ENCODE measurements around the gene CANT1. TPM values are rescaled to one million over a fixed set of nuclear protein-coding genes. Genes with fewer than 3 reads are reported as not detected.

Gene CANT1
- total RNA-seq, 2 donors from 2014 or later: 20.9 to 40.1 TPM

DNA sequence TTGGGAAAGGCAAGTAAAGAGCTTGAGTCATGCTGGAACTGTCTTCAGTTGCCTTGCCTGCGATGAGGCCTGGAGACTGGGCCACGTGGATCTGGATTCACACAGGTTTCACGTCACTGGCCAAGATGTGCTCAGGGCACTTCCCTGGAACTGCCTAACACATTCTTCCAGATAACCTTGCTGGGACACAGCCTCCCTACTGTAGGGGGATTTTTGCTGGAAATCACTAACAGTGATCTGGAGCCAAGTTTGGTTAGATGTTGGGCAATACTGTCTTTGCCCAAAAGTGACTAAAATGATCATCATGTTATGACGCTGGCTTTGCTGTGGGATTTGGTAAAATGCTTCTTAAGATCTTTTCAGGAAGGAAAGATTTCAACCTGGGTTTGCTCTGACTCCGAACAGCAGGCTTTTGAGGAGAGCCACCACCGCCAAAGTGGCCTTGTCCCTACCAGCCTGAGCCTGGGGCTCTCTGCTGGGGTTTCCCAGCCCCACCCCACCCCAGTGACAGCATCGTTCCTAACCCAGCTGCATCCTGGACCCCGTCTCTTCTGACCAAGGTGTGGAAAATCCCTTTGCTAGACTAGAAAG lies 29.1 kb upstream of the CANT1 start:
- Histone ChIP-seq H3K9me3 (no peaks in the 10 kb centered on the region), H3K36me3 (peaks cover 15% of the 10 kb centered on the region), H3K4me1 (peaks cover 0 to 44% of the 10 kb centered on the region in 2 donors), H3K27ac (peak overlapping the region; percentile 48 to 62), H3K4me3 (no peak overlapping the region), H3K27me3 (no peaks in the 10 kb centered on the region)
- TF ChIP-seq, protein P1, sequence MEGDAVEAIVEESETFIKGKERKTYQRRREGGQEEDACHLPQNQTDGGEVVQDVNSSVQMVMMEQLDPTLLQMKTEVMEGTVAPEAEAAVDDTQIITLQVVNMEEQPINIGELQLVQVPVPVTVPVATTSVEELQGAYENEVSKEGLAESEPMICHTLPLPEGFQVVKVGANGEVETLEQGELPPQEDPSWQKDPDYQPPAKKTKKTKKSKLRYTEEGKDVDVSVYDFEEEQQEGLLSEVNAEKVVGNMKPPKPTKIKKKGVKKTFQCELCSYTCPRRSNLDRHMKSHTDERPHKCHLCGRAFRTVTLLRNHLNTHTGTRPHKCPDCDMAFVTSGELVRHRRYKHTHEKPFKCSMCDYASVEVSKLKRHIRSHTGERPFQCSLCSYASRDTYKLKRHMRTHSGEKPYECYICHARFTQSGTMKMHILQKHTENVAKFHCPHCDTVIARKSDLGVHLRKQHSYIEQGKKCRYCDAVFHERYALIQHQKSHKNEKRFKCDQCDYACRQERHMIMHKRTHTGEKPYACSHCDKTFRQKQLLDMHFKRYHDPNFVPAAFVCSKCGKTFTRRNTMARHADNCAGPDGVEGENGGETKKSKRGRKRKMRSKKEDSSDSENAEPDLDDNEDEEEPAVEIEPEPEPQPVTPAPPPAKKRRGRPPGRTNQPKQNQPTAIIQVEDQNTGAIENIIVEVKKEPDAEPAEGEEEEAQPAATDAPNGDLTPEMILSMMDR (IDR thresholded peaks at IDR 0.05): no peak
- DNase-seq (ENCODE audit: low spot score): peak; percentile 95

DNA sequence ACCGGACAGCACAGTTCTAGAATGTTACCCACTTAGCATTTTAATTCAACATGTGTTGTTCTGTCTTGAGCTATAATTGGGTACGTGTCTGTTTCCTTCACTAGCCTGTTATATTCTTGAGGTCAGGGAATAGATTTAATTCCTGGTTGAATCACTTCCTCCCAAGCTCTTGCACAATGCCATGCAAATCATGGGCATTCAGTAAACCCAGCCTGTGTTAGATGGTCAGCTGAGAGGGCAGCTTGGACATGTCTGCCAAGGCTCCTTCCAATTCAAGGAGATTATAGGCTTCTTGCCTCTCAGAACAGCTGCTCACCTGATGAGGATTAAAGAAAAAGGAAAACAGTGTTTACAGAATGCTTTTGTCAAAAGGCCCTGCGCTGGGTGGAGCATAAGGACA lies 27.0 kb upstream of the CANT1 start:
- H3K27me3 ChIP-seq: no peaks in the 10 kb centered on the region
- peaks cover 0 to 55% of the 10 kb centered on the region in 2 donors for H3K4me1 ChIP-seq
- peaks cover 14% of the 10 kb centered on the region for H3K36me3 ChIP-seq
- no peaks in the 10 kb centered on the region for H3K9me3 ChIP-seq
- H3K27ac ChIP-seq: peak overlapping the region in 1 of 2 donors; percentile 42
- TF ChIP-seq, protein P1 (IDR thresholded peaks at IDR 0.05): no peak
- DNase-seq (ENCODE audit: low spot score): no peak
- no peak overlapping the region for H3K4me3 ChIP-seq

DNA sequence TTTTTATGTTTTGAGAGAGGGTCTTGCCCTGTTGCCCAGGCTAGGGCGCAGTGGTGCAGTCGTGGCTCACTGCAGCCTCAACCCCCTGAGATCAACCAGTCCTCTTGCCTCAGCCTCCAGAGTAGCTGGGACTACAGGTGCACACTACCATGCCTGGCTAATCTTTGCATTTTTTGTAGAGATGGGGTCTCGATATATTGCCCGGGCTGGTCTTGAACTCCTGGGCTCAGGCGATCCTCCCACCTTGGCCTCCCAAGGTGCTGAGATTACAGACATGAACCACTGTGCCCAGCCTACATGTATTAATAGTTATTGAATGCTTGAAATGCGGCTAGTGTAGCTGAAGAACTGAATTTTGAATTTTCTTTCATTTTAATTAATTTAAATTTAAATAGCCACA lies 26.6 kb upstream of the CANT1 start:
- H3K36me3 ChIP-seq: peaks cover 14% of the 10 kb centered on the region
- H3K4me1 ChIP-seq: peaks cover 0 to 56% of the 10 kb centered on the region in 2 donors
- no peak overlapping the region for H3K4me3 ChIP-seq
- DNase-seq (ENCODE audit: low spot score): no peak
- peak overlapping the region in 1 of 2 donors; percentile 42 for H3K27ac ChIP-seq
- TF ChIP-seq, protein P1 (IDR thresholded peaks at IDR 0.05): no peak
- H3K27me3 ChIP-seq: no peaks in the 10 kb centered on the region
- H3K9me3 ChIP-seq: no peaks in the 10 kb centered on the region

DNA sequence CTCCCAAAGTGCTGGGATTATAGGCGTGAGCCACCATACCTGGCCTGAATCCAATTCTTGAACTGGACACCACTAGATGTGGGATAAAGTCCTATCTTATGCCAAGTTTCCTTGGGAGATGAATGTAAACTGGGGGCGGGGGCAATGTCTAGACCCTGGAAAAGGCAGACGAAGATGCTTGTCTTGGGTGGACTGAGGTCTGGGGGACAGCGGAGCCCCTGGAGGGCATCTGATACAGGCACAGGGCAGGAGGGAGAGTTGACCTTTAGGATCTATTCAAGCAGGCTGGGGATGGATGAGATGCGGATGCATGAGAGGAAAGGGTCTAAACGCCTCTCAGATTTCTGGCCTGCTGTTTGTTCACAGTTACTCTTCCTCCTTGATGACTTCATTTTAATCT lies 26.1 kb upstream of the CANT1 start:
- TF ChIP-seq, protein P1 (IDR thresholded peaks at IDR 0.05): no peak
- Histone ChIP-seq H3K27me3 (no peaks in the 10 kb centered on the region), H3K4me3 (no peak overlapping the region), H3K9me3 (no peaks in the 10 kb centered on the region), H3K36me3 (peaks cover 14% of the 10 kb centered on the region), H3K4me1 (peaks cover 0 to 56% of the 10 kb centered on the region in 2 donors), H3K27ac (no peak overlapping the region)
- DNase-seq (ENCODE audit: low spot score): no peak

DNA sequence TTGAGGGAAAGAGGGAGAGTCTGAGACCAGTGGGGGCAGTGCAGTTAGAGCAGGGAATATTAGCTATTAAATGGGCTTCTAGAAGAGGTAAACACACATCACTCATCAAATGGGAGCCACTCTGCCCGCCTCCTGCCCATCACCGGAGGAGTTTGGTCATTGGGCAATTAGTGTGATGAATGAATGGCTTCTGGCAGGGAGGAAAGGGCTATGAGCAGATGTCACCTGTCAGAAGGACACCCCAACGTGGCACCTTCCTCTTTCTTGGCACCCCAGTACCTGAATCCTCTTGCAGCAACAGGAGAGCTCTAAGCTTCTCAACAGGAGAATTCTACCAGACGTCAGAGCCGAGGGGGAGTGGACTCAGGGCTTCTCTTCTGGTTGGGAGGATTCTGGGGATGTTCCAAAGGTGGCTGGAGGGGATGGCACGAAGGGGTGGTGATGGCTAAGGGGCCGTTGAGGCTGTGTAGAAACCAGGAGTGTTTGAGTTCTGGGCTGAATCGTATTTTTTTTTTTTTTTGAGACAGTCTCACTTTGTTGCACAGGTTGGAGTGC lies 25.4 kb upstream of the CANT1 start:
- Histone ChIP-seq H3K27me3 (no peaks in the 10 kb centered on the region), H3K36me3 (peaks cover 11% of the 10 kb centered on the region), H3K4me3 (no peak overlapping the region), H3K9me3 (no peaks in the 10 kb centered on the region), H3K4me1 (peaks cover 0 to 56% of the 10 kb centered on the region in 2 donors), H3K27ac (peak overlapping the region in 1 of 2 donors; percentile 58)
- TF ChIP-seq, protein P1 (IDR thresholded peaks at IDR 0.05): no peak
- DNase-seq (ENCODE audit: low spot score): no peak

Data from right atrium auricular region (tissue), 2 donors.